Measurements from ENCODE around the gene HLA-DOB.

HLA-DOB gene

DNA sequence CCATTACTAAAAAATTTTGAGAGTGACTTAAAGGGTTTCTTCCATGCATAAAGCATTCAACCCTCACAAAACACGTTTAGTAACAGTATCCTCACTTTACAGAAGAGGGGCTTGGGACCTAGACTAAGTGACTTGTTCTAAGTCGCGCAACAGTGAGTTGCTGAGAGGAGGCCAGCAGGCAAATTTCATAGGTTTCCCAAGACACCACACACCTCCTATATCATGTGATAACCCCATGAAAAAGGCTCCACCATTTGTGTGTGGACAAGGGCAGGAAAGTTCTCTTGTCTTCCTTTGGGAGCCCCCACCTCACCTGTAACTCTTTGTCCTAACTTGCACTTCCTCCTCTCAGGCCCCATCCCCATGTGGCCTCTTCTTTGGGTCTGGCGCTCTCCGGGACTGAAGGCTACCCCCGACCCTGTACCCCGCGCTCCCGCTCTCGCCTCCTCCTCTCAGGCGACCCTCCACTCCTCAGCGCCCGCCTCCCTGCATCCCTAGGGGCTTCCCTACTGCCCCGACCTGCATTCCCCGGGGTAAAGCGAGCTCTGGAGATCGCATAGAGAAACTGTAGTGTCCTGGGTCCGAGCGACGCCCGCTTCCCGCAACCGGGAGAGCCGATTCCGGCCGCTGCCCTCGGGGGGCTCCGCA, 26.7 kb upstream of the HLA-DOB start:
- no peak for DNase-seq

DNA sequence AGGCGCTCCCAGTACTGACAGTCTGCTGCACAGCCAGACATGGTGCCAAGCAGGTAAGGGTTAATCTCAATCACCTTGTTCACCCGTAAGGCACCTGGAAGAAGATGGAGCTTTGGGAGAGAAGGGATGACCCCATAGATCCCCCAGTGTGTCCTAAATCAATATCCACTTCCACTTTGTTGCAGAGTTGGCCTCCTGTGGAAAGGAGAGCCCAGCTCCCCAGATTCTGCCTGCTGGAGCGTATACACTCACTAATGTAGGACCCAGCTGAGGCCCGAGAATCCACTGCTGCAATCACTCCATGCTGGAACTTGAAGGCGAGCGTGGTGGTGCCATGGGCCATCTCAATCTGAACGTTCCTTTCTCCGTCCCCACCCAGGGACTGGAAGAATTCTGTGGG, 25.9 kb upstream of the HLA-DOB start:
- no peak for DNase-seq

DNA sequence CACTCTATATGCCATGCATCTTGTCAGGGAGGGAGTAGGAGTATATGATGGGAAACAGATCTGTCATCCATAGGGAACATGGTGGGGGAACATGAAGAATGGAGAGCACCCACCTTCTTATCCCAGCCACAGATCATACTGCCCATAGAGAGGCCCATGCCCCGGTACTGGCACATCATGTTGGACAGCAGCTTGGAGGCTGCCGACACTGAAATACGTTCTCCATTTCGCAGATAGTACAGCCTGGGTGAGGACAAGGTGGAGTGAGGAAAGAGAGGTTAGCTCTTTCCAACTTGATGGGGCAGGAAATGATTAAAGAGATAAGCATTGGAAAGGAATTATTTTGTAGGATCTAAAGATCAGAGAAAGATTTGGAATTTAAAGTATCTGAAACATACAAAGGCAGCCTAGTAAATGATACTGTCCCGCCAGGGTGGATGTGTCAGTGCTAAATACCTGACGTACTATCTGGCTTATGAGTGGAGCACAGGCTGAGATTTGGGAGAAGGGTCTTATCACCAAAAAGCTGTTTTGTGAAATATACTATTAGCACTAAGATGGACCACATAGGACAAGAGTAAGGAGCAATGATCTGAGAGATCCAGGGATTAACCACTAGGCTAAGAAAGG, 25.3 kb upstream of the HLA-DOB start:
- DNase-seq: no peak

DNA sequence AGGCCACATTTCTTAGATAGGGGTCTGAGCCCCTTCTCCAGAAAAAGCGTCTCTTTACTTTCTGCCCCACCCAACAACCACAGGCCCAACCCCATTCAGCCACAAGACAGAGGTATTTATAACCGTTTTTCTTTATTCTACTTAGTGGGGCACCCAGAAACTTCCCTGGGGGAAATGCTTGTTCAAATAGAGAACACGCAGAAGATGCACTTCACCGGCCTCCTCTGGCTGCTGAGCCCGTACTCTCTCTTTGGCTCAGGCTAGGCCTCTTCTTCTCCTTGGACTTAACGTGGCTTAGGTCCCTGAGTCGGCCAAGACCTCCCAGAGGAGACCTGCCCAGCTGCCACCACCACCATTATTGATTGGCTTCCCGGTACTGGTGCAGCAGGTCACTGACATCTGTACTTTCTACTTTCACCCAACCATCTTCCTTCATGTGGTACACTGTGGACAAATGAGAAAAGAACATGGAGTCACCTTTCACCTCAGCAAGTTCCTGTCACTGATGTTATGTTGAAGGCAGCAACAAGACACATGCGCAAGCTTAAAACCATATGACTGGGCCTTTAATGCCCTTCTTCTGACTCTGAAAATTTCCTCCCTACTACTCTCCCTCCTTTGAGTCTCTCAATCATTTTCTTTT, 23.9 kb upstream of the HLA-DOB start:
- no peak for DNase-seq

DNA sequence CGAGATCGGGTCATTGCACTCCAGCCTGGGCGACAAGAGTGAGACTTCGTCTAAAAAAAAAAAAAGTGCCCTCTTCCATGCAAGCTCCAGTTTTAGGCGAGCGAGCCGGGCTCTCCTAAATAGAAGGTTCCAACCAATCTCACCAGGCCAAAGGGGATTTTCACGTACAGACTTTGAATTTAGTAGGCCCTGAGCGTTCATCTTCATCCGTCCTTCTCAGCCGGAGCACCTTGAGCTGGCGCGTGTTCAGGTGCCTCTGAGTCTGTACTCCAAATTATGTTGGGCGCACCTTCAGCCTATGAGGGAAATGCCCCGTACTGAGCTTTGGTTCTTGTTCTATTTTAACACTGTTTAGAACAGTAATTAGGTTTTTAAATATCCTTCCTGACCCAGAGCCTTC, 22.6 kb upstream of the HLA-DOB start:
- no peak for DNase-seq

DNA sequence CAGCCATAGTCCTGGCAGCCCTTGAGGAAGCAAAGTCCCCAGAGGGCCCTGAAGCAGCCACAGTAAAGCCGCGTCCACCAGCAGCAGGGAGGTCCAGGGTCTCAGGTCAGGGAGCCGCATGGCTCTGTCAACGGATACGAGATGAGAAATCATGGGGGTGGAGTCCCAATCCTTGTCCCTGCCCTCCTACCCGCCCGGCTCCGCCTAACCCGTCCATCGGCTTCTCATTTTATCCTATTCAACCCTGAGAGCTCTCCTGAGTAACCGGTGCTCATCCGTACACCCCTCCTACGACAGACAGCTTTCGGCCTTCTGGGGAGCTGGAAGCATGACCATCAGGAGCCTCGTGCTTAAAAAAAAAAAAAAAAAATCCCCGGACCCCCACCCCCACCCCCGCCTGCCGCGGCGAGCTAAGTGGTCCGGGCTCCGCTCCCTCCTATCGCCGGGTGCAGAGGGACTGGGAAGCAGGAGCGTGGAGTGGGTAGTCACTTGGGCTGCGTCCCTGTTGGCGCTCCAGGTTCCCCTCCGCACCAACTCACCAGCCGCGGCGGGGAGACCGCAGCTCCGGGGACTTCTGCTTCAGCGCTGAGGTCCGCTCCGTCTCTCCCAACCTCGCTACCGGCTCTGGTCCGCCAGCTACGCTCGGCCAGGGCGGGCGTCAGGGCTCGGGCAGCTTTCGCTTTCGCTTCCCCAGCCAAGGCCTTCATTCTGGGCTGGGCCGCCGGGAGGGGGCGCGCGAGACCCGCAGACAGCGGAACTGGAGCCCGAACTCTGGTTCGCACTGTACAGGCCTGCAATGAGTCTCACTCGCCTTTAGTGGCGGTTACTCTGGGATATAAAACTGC, 21.5 kb upstream of the HLA-DOB start, which contains the start of gene TAP2:
Gene TAP2, minus strand, starts transcription at position 626 of the 845 bp plus-strand sequence. Its CDS starts 506 bp downstream, at position 120.
- DNase-seq: peak; percentile 93

DNA sequence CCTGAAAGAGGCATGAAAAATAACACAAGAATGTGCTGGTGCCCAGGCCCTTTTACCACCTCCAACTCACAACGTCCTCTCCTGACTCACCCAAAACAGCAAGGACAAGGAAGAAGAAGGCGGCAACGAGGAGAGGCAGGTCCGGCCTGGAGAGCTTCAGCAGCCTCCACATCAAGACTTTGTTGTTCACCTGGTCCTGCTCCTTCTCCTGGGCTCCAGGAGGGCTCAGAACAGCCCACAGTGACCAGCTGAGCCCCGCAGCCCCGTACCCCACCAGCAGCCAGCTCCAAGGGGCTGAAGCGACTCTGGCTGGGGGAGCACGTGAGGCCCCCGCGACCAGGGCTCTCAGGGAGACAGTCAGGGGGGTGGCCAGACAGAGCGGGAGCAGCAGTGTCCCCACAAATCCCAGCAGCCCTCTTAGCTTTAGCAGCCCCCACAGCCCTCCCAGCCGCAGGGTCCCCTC, 20.9 kb upstream of the HLA-DOB start:
- DNase-seq: no peak

DNA sequence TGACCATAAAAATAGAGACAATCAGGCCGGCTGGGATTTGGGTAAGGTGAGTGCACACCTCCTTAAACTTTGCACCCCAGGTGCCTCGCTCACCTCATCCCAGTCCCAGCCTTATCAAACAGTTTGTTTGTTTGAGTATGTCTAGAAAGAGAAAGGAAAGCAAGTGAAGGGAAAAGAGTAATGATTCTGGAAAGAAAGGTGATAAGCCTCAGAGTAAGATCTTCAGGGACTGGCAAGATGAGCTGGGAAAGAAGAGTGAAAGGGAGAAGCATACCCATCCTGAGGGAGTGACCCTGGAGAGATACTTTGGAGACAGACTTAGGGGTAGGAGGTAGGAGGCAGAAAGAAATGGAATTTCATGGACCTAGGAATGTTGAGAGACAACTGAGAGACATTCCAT, 20.1 kb upstream of the HLA-DOB start:
- DNase-seq: no peak

DNA sequence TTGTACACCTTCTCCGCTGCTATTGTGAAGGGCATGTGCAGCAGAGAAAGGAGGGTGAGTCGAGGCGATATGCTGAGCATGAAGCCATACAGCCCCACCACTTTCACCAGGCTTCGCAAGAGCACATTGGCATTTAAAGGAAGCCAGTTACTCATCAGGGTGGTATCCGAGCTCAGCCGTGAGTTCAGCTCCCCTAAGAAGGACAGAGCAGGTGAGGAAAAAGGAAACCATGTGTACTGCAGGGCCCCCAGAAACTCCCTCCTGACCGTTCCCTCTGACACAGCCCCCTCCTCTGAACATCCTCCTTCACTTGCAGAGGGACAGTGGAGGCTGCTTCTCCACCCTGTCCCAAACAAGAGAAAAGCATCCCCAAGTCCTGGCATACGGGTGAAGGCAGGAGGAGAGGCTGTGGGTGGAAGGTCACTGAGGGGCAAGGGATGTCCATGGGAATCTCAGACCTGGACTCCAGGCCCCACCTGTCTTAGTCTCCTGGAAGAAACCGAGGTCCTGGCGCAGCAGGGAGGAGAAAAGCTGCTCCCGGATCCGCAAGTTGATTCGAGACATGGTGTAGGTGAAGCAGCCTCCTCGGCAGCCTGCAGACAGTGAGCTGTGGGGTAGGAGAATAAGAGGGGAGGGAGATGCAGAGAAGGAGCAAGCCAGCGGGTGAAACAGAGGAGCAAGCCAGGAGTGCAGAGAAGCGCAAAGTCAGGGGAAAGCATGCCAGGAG, 18.5 kb upstream of the HLA-DOB start:
- no peak for DNase-seq

DNA sequence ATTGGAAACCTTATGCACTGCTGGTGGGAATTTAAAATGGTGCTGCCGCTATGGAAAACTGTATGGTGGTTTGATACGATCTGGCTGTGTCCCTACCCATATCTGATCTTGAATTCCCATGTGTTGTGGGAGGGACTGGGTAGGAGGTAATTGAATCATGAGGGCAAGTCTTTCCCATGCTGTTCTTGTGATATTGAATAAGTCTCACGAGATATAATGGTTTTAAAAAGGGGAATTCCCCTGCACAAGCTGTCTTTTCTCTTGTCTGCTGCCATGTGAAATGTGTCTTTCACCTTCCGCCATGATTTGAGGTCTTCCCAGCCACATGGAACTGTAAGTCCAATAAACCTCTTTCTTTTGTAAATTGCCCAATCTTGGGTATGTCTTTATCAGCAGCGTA, 16.9 kb upstream of the HLA-DOB start:
- no peak for DNase-seq

DNA sequence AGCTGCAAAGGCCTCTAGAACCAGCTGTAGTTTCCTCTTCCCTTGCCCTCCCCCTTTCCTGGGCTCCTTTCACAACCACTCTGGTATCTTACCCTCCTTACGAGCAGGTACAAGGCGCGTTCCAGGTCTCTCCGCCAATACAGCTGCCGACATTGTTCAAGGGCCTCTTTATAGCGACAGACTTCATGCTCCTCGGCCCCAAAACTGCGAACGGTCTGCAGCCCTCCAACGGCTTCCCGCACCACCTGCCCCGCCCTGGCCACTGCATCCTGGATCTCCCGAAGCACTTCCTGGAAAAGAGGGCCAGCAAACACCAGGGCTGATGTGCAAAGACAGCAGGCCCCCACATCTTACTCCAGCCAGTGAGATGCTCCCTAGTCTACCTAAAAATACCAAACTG, 15.7 kb upstream of the HLA-DOB start:
- no peak for DNase-seq

DNA sequence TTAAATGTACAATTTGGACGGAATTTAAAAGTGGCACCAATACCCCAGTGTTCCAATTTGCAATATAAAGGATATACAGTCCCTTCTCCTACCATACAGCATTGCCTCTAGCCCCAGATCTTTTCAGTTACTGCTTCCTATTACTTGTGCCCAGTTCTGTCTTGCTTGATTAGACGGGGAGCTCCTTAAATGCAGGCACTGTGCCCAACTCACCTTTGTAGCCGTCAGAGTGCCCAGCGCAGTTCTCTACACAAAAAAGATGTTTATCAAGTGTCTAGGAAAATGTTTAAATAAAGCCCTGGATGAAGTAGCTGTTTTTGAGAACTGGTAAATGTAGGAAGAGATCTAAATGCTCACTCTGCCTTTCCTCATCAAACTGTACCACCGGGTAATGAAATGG, 14.1 kb upstream of the HLA-DOB start:
- DNase-seq: no peak

DNA sequence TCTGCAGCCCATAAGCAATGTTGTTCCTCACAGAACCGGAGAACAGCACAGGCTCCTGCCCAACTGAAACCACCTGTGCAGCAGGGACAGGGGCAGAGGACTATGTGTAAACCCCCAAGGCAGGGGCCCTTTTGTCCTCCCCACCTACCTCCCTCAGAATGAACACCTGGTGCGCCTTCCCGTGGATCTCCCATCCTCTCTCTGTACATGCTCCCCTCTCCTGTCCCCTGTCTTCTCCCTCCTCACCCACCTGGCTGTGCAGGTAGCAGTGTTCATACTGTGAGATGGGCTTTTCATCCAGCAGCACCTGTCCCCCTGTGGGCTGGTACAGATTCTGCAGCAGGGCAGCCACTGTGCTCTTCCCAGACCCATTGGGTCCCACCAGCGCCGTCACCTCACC, 13.2 kb upstream of the HLA-DOB start:
- no peak for DNase-seq

DNA sequence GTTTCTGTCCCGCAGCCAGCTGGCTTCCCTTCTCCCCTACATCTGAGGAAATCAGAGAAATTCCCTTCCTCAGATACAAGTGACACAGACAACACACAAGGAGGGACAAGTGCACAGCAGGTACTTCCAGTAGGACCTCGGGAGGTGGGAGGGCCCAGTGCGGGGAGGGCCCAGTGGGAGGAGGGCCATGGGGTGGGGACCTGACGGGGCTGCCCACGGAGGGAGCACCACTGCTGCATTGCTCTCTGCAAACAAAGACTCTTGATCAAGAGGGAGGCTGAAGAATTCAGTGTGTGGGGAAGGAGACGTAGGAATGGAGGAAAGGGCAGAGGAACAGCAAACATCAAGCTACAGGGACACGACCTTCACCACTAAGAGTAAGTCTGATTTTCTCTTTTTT, 12.7 kb upstream of the HLA-DOB start:
- no peak for DNase-seq

DNA sequence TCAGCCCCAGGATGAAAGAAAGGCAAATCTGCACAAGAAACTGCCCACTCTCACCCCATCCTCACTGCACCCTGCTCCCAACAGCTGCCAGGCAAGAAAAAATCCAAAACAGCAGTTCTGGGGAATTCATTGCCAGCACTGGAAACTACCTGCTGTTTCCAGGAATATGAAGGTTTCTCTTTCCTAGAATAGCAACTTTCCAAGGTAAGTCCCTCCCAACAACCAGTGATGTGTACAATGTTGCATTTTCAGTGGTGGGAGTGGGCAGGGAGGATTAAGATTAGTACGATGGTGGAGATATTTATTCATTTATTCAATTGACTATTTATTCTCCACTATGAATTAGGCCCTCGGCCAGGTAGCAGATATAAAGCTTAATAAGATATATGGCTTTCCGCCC, 10.2 kb upstream of the HLA-DOB start:
- DNase-seq: no peak

DNA sequence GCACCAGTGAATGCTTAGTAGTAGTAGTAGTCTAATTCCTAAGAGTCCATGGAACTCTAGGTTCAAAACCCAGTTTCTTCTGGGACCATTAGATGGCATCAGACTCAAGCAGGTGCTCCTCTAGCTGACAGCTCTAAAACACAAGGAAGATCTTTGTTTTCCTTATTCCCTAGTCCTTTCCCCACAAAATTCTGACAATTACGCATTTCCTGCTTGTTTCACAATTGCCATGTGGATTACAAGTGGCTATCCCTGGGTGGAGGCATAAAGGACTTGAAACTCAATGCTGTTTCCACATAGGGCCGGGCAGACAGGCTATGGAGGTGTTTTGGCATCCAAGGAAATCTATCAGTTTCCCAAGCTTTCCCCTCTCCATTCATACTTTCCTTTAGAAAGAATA, 9.2 kb upstream of the HLA-DOB start:
- DNase-seq: no peak

DNA sequence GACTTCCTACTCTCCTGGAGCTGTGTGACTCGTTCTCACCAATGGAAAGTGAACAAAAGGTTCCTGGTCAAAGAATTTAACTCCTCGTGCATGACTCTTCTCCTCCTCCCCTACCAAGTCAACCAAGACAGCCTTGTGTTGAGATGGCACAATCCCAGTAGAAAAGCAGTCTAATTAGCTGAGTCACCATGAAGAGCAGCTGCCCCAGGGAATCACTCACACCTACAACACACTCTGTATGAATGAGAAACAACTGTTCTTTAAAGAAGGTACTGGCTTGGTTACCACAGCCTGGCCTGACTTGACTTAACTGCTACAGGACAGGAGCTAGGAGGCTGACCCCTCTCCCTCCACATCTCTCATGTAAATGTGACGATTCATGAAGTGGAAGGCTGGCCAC, 2.9 kb upstream of the HLA-DOB start:
- no peak for DNase-seq

DNA sequence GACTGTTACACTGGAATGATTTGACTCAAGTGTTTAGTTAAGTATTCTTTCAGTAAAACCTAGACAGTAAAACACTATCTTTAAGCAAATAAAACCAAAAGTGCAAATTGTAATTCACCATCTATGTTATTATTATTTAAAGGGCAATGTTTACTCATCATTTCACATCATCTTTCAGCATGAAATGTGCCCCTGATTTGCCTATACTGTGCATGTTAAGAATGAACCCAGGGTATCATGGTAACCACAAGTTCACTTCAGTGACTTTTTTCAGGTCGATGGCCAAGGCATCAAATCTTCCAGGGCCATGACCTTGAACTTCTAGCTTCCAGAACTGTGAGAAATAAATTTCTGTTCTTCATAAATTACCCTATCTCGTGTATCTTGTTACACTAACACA, 2.1 kb upstream of the HLA-DOB start:
- DNase-seq: no peak

DNA sequence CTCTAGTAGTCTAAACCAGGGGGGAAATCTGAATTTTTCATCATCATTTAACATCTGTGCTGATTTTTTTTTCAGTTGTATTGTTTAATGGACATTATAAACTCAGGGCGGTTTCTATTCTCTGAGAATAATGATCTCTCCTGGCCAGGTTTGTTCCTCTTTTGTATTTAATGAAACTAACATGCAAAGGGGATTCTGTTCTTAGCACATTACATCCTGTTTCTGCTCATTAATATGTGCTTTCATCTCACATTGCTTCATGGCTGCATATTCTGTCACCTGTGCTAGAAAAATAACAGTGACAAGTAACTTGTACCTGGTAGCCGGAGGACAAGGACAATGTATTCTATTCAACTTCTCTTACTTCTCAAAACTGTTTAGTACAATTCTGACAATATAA, 806 bp downstream of the HLA-DOB start:
- DNase-seq: no peak

DNA sequence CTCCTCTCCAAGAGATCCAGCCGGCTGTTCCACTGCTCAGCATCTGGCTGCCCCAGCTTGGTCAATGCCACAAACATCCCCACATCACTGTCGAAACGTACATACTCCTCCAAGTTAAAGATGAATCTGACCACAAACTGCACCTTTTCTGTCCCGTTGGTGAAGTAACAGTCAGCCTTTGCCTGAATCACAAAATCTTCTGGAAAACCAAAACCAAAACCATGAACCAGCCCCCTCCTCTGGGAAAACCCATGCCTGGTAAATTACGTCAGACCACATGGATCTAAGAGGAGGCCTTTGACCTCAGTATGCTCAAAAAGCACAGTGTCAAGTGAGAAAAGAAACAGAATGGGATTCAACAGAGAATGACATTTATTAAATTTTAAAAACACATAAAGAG, 1.7 kb downstream of the HLA-DOB start:
- no peak for DNase-seq

DNA sequence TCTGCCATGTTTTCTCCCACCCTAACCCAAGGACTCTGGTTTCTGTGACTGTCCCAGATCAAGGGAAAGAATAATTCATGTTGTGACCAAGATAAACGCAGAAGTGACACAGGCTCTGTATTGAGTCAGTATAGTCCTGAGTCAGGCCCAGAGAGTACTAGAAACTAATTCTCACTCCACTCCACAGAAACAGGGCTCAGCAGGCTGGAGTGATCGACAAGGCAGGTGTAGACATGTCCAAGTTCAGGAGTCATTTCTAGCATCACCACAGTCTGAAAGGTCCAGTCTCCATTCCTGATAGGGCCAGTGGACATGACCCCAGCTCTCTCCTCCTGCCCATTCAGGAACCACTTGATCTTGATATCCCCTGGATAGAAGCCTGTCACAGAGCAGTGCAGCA, 2.7 kb downstream of the HLA-DOB start:
- DNase-seq: no peak

DNA sequence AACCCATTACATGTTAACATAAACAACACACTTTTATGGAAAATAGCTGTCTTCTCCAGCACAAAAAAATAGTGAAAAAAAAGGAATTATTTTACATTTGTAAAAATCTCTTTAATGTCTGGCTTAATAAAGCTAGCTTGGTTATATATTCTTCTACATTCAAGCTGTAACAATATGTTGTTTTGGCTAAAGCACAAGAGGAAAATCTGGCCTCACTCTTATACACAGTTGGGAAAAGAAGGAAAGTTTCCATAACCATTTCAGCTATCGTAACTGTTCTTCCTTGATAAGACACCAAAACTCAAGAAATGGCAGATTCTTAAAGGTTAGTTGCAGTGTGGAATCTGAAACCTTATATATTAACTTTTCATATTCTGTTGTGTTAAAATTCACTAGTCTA, 7.6 kb downstream of the HLA-DOB start:
- DNase-seq: no peak
